Cardiac septum (tissue), 1 donor: ENCODE data around the gene AGR3. TPM values are rescaled to one million over a fixed set of nuclear protein-coding genes. Genes with fewer than 3 reads are reported as not detected.

ENCODE experiments used
- DNase-seq: peaks from one replicate; pipeline ENCODE4 v3.0.0-alpha.2; 2020; ENCODE audit warnings: low spot score
- intact Hi-C: fragments of 100-400 bp; cut with DNase I; formaldehyde crosslinking; loops from one replicate; pipeline ENCODE4 v1.14.0; 2022
- long read RNA-seq: library from polyadenylated mRNA; unstranded; transcript quantifications from one replicate; pipeline ENCODE4 v2.0.0, GENCODE V29; 2021
- total RNA-seq: library from RNA; stranded (reverse); fragmentation: NEBNext Ultra II Directional; extraction: Animal tissue kit (Norgen Biotek cat#: 25700); gene quantifications from one replicate; pipeline ENCODE4 v1.2.1, GENCODE V29; 2021
- donor health status: DM: no; HTN: no; CAD: no.

Gene AGR3
- total RNA-seq = not detected
- long read RNA-seq = 0 reads

DNA sequence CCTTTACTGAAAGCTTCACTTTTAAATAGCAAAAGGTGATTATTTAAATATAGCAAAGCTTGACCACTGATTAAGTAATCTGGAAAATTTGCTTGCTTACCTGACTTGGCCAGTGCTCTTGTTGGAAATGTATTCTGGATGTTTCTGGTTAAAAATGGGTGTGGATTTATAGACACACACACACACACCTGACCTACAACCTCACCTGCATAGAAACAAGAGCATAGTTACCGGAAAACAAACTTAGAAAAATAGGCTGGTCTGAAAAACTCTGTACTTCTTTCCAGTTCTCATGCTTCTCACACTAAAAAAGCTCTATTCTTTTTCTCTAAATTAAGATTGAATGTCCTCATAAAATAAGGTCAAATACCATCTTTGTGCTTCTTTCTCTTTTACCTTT, at the start of gene AGR3:
TSS of gene AGR3 (minus strand) at position 140 of the 400 bp plus-strand sequence. CDS start 3,365 bp downstream, outside the sequence.
- DNase-seq = no peak
- intact Hi-C loops = no loop called here

DNA sequence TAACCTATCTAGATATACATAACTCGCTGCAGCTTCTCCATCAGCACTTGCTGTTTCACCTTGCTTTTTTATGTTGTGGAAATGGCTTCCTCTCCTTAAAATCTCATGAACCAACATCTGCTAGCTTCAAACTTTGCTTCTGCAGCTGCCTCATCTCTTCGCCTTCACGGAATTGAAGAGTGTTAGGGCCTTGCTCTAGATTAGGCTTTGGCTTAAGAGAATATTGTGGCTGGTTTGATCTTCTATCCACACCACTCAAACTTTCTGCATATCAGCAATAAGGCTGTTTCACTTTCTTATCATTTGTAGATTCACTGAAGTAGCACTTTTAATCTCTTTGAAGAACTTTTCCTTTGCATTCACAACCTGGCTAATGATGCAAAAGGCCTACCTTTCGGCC, 49.2 kb upstream of the AGR3 start:
- no peak for DNase-seq
- intact Hi-C loops = no loop called here

DNA sequence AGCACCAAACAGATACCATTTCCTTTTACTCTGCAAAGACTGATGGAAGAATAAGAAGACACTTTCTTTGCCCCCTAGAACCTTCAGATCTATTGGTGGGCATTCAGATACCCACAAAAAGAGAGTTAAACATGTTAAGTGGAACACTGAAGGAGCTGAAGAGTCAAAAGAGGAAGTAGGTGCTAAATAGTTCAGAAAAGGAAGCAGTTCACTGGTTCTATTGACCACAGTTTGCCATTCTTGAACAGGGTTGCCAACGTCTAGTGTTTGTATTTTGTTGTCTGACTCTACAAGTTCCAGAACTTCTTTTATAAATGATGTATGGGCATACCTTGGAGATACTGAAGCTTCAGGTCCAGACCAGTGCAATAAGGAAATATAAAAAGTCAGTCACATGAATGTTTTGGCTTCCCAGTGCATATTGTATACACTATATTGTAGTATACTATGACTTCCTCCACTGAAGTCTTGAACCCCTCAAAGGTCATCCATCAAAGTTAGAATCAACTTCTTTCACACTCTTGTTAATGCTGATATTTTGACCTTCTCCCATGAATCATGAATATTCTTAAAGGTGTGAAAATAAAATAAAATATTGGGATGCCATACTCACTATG, 47.5 kb upstream of the AGR3 start:
- DNase-seq = no peak
- intact Hi-C loops = no loop called here

DNA sequence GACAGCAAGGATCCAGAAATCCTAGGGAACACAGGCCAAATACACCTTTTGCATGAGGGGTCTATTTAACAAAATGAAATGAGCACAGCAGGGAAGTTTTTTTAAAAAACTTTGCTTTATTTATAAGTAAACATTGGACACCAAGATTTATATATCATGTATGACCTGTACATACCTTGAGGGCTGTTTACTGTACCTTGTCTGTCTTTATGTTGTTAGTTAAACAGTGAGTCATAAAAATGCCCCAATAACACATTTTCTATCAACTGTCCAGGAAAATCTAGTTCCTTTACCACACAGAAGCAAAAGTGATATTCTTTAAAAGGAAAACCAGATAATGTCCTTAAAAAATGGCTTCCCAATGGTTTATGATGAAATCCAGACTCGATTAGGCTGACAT, 45.1 kb upstream of the AGR3 start:
- no peak for DNase-seq
- intact Hi-C loops = no loop called here

DNA sequence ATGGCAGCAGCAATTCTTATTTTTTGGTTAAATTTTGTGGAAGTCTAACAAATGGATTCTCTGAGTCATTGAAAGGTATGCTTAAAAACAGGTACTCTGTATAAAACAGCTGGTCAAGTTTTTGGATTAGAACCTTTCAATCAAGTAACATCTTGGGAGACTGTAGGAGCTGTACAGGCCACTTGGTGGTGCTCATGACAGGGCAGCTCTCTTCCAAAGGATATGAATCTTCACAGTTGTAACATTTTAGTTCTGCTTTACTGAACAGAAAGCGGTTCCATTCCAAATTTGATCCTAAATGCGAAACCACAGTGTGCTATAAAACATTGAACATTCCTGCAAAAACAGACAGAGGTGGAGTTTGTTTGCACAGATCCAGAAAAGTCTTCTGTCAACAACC, 44.5 kb upstream of the AGR3 start:
- intact Hi-C loops = no loop called here
- DNase-seq = no peak

DNA sequence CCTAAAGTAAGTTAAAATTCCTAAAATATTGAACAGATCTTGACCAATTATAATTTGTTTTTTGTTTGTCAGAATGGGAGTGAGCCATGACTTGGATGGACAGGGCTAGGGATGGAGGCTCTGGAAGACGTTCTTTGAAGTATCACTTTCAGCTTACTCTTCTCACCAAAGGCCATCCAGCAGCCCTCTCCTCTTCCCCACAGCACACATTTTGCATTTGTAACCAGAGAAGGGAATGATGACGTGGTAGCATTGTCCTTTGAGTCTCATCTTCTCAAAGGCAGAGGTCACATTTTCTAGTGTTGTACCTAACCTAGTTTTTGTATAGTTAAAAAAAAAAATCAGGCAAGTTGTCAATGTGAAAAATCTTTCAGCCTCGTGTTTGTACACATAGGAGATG, 43.8 kb upstream of the AGR3 start:
- DNase-seq = no peak
- intact Hi-C loops = no loop called here

DNA sequence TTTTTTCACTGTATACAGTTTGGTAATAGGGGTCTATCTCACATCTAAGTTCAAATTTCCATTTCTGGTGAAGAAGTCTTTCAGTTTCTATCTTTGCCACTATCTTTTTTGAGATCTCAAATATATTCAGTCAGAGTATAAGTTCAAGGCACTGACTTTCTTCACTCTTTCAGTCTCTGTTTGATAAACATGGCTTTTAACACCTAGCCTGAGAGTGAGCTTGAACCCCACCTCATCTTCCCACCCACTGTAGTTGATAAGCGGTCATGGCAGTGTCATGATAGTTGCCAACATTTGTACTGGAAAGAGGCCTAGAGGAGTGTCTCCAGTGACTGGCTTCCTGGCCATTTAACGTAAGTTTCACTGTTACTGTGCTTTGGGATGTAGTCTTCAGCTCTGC, 41.2 kb upstream of the AGR3 start:
- no peak for DNase-seq
- intact Hi-C loops = no loop called here

DNA sequence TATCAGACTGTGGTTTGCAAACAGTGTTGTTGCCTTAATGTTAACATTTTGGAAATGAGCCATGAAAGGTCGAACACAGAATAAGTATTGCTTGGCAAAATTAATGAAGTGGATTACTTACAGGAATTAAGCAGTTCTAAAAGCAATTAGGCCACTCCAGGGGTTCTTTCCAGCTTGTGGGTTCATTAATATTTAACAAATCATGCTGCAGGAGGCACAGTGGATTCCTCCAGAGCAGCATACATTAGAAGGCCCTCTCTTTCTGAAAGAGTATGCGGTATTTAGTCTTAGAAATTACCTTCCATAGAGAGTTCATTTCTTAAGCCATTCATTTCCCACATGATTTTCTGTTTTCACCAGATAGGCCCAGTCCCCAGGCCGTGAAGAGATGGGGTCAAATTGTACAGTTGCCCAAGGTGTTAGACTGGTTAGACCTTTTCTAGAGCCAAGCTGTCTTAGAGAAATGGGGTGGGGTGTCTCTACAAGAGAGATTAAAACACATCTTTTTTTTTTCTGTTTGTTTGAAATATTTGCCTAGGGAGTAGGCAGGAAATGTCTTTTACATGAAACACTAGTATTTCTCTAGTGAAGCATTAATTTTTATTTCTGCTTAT, 40.0 kb upstream of the AGR3 start:
- no peak for DNase-seq
- intact Hi-C loops = no loop called here

DNA sequence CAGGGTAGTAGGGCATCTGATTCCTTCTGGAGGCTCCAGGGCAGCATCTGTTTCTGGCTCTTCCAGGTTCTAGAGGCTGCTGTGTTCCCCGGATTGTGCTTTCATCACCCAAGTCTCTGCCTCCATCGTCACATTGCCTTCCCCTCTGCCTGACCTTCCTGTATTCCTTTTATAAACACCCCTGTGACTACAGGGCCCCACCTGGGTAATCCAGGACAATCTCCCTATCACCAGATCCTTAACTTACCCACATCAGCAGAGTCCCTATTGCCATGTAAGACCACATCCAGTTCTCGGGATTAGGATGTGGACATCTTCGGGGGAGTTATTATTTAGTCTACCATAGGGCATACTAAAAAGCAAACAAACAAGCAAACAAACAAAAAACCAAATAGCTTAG, 39.4 kb upstream of the AGR3 start:
- DNase-seq = no peak
- intact Hi-C loops = no loop called here

DNA sequence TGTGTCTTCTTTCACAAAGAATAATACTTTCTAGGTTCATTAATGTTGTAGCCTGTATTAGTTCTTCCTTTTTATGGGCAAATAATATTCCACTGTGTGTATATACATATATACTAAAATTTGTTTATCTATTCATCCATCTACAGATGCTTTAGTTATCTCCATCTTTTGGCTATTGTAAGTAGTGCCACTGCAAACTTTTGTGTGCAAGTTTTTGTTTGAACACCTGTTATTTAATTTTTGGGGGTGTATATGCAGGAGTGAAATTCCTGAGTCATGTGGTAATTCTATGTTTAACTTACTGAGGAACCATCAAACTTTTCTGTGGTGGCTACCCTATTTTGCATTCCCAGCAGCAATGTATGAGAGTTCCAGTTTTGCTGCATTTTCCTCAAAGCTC, 37.7 kb upstream of the AGR3 start:
- intact Hi-C loops = loop anchor here (5.0 to 10.0 kb wide), 2 partner anchors 115 to 222 kb away; partner anchors contain the start of gene AGR2
- DNase-seq = no peak

DNA sequence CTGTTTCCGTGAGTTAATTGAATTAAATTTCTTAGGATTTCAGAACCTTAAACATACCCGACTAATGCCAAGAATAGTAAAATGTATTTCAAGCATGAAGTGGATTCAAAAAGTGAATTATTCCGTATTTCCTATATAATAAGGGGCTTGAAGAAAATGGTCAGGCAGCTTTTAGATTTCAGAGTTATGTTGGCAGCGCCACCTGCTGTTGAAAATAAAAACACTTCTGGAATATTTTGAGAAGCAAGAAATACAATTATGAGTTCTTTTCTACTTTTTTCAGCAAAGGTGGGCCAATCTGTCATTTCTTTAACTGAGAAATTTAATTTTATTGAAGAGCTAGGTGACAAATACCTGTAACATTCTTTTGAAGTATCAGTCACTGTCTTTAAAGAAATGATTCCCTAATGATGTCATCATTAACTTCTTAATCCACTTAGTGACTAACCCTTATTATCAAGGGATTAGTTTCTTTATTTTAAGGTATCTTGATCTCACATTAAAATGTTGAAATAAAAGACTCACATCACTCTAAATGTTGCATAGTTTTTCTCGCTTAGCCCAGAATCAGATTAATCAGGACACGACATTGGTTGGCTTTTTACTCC, 36.6 kb upstream of the AGR3 start:
- intact Hi-C loops = loop anchor here (5.0 to 10.0 kb wide), 2 partner anchors 114 to 221 kb away; partner anchors contain the start of gene AGR2
- no peak for DNase-seq

DNA sequence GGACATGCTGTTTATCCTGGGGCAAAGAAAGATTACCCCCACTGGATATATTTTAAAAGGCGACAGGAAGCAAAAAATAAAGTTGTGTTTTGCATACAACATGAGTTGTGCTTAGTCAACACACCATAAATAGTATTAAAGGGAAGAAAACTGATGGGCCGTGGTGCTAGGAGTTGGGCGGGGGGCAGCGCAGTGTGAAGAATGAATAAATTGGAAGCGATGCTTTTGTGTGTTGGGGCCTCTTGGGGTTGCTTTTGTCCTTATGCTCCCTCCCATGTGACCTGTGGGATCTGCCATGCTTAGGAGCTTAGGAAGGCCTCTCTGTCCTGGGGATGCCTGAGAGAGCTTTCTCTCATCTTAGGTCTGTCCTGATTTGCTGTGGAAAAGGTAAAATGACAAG, 35.0 kb upstream of the AGR3 start:
- DNase-seq = no peak
- intact Hi-C loops = loop anchor here (5.0 to 10.0 kb wide), 2 partner anchors 112 to 219 kb away; partner anchors contain the start of gene AGR2

DNA sequence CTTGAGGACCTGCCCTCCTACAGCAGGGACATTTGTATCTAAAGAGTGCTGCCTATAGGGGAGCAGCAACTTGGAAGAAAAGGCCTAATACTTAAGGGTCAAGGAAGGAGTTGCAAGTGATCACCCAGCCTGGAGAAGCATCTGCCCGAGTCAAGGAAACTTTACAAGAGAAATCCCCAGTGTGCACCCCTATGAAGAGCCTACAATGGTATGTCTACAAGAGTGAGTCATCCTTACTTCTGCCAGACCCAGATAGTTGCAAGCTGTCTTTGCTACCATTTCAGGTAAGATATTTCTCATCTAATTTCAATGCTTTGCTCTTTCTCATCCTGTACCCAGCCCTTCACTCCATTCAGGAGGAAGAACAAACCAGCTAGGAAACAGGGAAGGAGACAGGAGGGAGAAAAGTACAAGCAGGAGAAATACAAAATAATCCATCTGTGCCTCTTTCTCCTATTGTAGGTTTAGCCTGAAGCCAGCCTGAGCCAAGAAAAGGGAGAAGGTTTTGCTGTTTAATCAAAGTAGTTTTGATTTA, 34.4 kb upstream of the AGR3 start:
- intact Hi-C loops = loop anchor here (5.0 to 10.0 kb wide), 2 partner anchors 111 to 219 kb away; partner anchors contain the start of gene AGR2
- no peak for DNase-seq

DNA sequence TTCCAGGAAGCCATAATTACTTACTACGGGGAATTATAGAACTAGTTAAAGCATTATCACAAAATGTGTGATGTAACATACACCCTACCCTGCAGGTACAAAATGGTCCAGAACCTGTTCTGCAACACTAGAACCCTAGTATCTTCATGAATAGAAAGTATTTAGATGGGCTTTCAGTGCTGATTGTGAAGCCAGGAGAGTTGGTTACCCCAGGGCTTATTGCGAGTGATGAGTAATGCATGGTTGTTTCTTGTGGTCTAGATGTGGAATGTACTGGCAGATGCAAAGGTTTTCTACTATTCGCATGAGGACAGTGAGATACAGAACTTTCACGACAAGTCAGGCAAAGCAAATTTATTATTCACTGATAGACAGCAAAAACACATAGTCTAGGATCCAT, 33.6 kb upstream of the AGR3 start:
- no peak for DNase-seq
- intact Hi-C loops = loop anchor here (5.0 to 10.0 kb wide), 2 partner anchors 111 to 218 kb away; partner anchors contain the start of gene AGR2

DNA sequence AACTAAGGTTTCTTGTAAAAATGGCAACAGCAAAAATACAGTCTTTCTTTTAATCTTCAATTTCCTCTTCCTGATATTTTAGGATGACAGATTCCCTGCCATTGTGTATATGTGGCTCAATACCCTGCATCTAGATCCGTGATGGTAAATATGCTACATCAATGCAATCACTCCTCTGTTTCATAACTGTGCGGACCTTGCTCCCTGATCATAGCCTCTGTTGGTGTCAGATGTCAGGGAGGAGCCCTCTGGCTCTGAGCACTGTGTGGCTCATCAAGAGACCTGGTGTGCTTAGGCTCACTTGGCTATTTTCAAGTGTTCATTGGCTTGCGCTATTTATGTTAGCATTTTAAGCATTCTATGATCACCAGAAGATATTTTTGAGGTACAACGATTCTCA, 33.0 kb upstream of the AGR3 start:
- intact Hi-C loops = loop anchor here (5.0 to 10.0 kb wide), 2 partner anchors 110 to 217 kb away; partner anchors contain the start of gene AGR2
- no peak for DNase-seq

DNA sequence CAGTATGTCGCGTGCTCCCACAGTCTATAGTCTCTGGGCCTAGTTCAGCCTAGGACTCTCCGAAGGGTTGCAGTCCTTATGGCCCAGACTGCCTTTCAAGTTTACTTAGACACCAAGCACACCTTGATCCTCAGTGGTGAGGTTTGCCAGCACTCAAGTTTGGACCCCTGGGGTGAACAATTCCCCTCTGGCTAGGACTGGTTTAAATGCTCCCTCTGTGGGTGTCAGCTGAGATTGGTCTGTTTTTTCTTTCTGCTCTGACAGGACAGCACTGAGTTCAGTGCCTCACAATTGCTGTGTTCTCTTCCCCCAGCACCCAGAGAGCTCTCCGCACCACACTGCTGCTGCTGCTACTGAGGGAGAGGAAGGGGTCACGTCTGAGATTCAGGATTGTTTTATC, 31.9 kb upstream of the AGR3 start:
- DNase-seq = no peak
- intact Hi-C loops = loop anchor here (10.0 kb wide), 1 partner anchor 109 kb away; the partner anchor contains the start of gene AGR2

DNA sequence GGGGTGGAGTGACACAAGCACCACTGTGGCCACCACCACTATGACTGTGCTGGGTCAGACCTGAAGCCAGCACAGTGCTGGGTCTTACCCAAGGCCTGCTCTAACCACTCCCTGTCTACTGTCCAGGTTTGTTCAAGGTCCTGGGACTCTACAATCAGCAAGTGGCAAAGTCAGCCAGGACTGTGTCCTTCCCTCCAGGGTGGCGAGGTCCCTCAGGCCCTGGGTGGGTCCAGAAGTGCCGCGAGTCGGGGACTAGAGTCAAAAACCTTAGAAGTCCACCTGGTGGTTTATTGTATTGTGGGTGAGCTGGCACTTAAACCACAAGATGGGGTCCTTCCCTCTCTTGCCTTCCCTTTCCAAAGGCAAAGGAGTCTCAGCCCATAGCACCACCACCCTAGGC, 30.8 kb upstream of the AGR3 start:
- intact Hi-C loops = loop anchor here (10.0 kb wide), 1 partner anchor 108 kb away; the partner anchor contains the start of gene AGR2
- no peak for DNase-seq

DNA sequence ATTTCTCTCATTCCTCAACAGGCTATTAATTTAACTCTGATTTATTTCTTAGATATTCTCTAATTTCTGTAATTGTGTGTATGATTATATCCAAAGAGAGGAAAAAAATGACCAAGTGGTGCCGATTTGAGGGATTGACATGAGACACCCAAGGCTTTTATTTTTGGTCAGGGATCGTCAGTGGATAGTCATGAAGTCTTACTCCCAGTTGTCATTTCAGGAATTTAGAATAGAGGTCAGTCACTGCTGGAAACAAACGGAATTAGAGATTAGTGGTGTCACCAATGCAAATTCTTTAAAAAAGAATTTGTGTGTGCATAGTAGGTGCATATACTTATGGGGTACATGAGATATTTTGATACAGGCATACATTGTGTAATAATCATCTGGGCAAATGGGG, 26.8 kb upstream of the AGR3 start:
- intact Hi-C loops = no loop called here
- no peak for DNase-seq

DNA sequence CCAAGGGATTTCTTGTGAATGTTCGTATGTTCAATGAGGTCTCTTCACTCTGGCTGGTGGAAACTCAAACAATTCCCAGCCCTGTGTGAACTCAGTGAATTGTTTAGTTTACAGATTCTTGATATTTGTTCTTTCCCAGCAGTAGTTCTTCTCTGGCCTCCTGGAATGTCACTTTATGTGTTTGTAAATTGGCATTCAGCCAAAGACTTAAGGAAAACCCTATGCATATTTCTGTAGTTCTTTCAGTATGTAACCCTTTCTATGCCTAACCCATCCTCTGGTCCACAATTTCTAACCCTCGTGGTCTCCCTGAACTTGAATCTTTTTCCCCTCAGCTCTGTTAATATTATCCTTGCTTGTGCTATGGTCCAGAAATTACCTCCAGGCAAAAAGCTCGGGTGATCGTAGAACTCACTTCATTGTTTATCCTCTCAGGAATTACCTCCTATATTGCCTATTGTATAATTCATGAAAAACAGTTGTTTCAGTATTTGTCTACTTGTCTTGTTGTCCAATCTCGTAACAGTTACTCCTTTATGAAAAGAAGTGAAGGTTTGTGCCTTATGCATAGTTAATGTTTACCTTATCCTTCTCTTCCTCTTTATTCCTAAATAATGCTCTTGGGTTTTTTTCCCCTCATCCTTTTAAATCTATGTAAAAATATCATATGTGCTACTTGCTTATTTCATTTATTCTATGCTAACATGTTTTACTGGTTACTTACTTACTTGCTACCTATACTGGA, 23.7 kb upstream of the AGR3 start:
- DNase-seq = no peak
- intact Hi-C loops = no loop called here

DNA sequence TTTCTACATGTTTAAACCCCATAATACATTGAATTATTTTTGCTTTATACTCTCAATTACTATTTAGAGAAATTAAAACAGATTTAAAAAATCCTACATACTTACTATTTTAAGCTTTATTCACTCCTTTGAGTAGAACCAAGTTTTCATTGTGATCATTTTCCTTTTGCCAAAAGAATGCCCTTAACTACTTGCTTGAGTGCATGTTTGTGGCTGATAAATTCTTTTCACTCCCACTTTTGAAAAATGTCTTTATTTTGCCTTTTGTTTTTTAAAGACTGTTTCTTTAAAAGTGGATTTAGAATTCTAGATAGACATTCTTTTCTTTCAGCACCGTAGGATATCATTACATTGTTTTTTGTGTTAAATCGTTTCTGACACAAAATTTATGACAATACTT, 22.3 kb upstream of the AGR3 start:
- intact Hi-C loops = no loop called here
- no peak for DNase-seq
